Measurements from ENCODE around the gene KCNMA1.

DNA sequence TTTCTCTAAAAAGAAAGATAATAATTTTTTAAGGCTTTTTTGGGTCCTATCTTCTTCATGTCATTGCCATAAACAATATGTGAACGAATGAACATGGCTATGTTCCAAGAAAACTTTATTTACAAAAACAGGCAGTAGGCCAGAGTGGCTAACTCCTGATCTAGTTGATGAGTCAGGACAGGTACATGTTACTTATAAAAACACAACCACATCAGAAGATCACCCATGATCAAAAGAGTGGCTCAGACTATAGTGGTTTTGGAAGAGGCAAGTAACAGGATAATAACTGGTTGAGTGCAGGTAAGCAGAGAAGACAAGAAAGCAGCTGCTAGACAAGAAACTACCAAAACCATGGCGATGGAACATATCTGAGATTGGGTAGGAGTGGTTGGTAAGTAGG is 468.7 kb downstream of the KCNMA1 start:
- no peak for TF ChIP-seq POLR2AphosphoS5 (IDR thresholded peaks at IDR 0.05)
- TF ChIP-seq, protein P1, sequence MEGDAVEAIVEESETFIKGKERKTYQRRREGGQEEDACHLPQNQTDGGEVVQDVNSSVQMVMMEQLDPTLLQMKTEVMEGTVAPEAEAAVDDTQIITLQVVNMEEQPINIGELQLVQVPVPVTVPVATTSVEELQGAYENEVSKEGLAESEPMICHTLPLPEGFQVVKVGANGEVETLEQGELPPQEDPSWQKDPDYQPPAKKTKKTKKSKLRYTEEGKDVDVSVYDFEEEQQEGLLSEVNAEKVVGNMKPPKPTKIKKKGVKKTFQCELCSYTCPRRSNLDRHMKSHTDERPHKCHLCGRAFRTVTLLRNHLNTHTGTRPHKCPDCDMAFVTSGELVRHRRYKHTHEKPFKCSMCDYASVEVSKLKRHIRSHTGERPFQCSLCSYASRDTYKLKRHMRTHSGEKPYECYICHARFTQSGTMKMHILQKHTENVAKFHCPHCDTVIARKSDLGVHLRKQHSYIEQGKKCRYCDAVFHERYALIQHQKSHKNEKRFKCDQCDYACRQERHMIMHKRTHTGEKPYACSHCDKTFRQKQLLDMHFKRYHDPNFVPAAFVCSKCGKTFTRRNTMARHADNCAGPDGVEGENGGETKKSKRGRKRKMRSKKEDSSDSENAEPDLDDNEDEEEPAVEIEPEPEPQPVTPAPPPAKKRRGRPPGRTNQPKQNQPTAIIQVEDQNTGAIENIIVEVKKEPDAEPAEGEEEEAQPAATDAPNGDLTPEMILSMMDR (IDR thresholded peaks at IDR 0.05): no peak
- TF ChIP-seq EP300 (IDR thresholded peaks at IDR 0.05): no peak
- no peak for TF ChIP-seq POLR2A (IDR thresholded peaks at IDR 0.05)
